ENCODE data around the gene DMC1. TPM values are rescaled to one million over a fixed set of nuclear protein-coding genes. Genes with fewer than 3 reads are reported as not detected.

Gene DMC1
- total RNA-seq, 1 donor: 3.3 TPM

DNA sequence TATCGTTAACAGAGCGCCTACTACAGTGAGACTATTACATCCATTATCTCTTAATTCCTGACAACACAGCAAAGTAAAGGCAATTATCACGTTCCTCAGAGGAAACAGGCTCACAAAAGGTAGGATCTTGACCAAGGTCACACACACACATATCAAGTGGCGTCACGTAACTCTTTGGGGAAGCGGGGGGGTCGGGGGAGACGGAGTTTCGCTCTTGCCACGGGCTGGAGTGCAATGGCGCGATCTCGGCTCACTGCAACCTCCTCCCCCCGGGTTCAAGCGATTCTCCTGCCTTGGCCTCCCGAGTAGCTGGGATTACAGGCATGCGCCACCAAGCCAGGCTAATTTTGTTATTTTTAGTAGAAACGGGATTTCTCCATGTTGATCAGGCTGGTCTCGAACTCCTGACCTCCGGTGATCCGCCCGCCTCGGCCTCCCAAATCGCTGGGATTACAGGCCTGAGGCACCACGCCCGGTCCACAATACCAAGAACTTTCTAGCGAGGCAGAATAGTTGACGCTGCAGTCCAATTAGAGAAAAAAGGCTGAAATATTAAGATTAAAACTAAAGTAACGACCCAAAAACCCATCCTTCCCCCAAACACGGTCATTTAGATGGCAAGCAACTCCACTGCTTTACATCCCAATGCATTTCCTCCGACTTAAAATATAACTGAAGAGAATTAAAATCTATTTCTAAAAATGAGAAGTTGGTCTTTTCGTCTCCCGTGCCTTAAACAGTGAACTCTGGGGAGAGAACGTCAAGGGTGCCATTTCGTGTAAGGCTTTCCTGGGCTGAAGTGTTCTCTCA, 65.0 kb downstream of the DMC1 start:
- Histone ChIP-seq H2AFZ (ENCODE audit: low read length) (no peak overlapping the region), H3K4me3 (ENCODE audit: insufficient read depth, low read length) (peak overlapping the region; percentile 99), H3K79me2 (ENCODE audit: insufficient read depth, low read length) (peaks cover 59% of the 10 kb centered on the region), H3K36me3 (ENCODE audit: insufficient read depth, low read length) (peaks cover 31% of the 10 kb centered on the region), H3K9me3 (ENCODE audit: low read depth, low read length) (no peaks in the 10 kb centered on the region), H3K27ac (ENCODE audit: low read depth, low read length) (peak overlapping the region; percentile 98), H4K20me1 (ENCODE audit: insufficient read depth, low read length) (peaks cover 44% of the 10 kb centered on the region), H3K4me2 (ENCODE audit: insufficient read depth, low read length) (peak overlapping the region; percentile 88), H3K4me1 (ENCODE audit: insufficient read depth, low read length) (peaks cover 26% of the 10 kb centered on the region), H3K27me3 (ENCODE audit: insufficient read depth, low read length) (no peaks in the 10 kb centered on the region)
- TF ChIP-seq, protein P1, sequence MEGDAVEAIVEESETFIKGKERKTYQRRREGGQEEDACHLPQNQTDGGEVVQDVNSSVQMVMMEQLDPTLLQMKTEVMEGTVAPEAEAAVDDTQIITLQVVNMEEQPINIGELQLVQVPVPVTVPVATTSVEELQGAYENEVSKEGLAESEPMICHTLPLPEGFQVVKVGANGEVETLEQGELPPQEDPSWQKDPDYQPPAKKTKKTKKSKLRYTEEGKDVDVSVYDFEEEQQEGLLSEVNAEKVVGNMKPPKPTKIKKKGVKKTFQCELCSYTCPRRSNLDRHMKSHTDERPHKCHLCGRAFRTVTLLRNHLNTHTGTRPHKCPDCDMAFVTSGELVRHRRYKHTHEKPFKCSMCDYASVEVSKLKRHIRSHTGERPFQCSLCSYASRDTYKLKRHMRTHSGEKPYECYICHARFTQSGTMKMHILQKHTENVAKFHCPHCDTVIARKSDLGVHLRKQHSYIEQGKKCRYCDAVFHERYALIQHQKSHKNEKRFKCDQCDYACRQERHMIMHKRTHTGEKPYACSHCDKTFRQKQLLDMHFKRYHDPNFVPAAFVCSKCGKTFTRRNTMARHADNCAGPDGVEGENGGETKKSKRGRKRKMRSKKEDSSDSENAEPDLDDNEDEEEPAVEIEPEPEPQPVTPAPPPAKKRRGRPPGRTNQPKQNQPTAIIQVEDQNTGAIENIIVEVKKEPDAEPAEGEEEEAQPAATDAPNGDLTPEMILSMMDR (IDR thresholded peaks at IDR 0.05; ENCODE audit: extremely low read depth, low read depth, low read length): no peak
- DNase-seq (ENCODE audit: insufficient read length, low spot score, missing footprints): peak; percentile 63

DNA sequence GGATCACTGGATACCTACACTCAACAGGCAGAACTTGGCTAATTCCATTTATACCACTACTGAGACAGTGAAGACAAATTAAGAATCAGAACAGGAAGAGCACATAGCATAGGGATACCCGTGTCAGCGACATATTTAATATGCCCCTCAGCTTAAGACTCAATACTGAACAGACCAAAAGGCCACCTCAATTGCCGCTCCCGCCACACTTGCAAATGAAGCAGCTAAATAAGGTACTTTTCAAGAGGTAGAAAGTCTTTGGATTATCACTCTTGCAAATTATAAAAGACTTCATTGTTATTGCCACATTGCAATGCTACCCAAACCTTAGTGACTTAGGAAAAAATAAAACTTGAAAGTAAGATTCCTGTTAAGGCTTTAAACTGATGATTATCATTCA, 67.0 kb downstream of the DMC1 start:
- Histone ChIP-seq H3K9me3 (ENCODE audit: low read depth, low read length) (no peaks in the 10 kb centered on the region), H3K79me2 (ENCODE audit: insufficient read depth, low read length) (peaks cover 78% of the 10 kb centered on the region), H3K4me3 (ENCODE audit: insufficient read depth, low read length) (peak overlapping the region; percentile 99), H3K27me3 (ENCODE audit: insufficient read depth, low read length) (no peaks in the 10 kb centered on the region), H4K20me1 (ENCODE audit: insufficient read depth, low read length) (peaks cover 58% of the 10 kb centered on the region), H3K4me2 (ENCODE audit: insufficient read depth, low read length) (peak overlapping the region; percentile 88), H3K27ac (ENCODE audit: low read depth, low read length) (peak overlapping the region; percentile 14), H2AFZ (ENCODE audit: low read length) (no peak overlapping the region), H3K36me3 (ENCODE audit: insufficient read depth, low read length) (peaks cover 50% of the 10 kb centered on the region), H3K4me1 (ENCODE audit: insufficient read depth, low read length) (peaks cover 26% of the 10 kb centered on the region)
- TF ChIP-seq, protein P1 (IDR thresholded peaks at IDR 0.05; ENCODE audit: extremely low read depth, low read depth, low read length): no peak
- DNase-seq (ENCODE audit: insufficient read length, low spot score, missing footprints): no peak

DNA sequence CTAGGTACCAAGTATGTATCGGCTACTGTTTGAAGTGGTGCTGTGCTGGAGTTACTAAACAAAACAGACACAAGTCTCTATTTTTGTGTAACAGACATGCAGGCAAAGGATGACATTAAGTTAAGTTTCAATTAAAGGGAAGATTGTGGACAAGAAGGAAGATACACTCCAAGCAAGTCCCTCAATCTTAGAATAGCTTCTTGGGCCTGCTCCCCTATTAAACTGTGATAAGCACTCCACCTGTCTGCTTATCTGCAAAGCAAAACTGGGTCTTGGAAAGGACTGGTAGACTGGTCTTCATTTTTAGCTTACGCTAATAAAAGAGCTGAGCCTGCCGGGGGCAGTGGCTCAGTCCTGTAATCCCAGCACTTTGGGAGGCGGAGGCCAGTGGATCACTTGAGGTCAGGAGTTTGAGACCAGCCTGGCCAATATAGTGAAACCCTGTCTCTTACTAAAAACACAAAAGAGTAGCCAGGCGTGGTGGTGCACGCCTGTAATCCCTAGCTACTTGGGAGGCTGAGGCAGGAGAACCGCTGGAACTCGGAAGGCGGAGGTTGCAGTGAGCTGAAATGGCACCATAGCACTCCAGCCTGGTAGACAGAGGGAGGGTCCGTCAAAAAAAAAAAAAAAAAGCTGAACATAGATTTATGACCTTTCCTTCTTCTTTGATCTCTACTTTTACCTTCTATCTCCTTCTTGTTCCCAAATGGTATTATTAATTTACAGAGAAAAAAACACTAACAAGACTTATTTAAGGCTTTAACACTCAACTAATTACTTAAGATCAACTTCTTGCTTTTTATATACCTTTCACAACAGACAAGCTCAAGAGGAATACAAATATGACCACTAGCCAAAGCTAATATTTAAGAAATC, 67.9 kb downstream of the DMC1 start:
- Histone ChIP-seq H3K9me3 (ENCODE audit: low read depth, low read length) (no peaks in the 10 kb centered on the region), H3K27me3 (ENCODE audit: insufficient read depth, low read length) (no peaks in the 10 kb centered on the region), H3K79me2 (ENCODE audit: insufficient read depth, low read length) (peaks cover 87% of the 10 kb centered on the region), H2AFZ (ENCODE audit: low read length) (no peak overlapping the region), H3K27ac (ENCODE audit: low read depth, low read length) (peak overlapping the region; percentile 14), H3K4me2 (ENCODE audit: insufficient read depth, low read length) (peak overlapping the region; percentile 88), H3K4me3 (ENCODE audit: insufficient read depth, low read length) (no peak overlapping the region), H3K4me1 (ENCODE audit: insufficient read depth, low read length) (peaks cover 26% of the 10 kb centered on the region), H3K36me3 (ENCODE audit: insufficient read depth, low read length) (peaks cover 60% of the 10 kb centered on the region), H4K20me1 (ENCODE audit: insufficient read depth, low read length) (peaks cover 63% of the 10 kb centered on the region)
- DNase-seq (ENCODE audit: insufficient read length, low spot score, missing footprints): no peak
- TF ChIP-seq, protein P1 (IDR thresholded peaks at IDR 0.05; ENCODE audit: extremely low read depth, low read depth, low read length): no peak

DNA sequence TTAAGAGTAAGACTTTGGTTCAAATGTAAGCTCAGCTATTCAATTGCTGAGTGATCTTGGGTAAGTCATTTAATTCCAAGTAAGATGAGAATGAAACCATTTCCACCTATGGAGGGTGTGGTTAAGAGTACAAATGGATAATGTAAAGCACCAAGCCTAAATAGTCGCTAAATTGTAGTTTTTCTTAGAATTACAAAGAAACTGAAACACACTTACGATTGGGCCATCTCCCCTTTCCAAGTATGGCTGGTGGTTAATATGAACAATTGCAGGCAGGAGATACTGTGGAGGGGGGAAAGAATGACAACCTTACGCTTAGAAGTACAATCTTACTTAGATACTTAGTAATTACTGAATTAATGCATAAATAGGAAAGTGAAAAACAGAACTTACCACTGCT, 72.1 kb downstream of the DMC1 start:
- H3K9me3 ChIP-seq (ENCODE audit: low read depth, low read length): no peaks in the 10 kb centered on the region
- H3K27me3 ChIP-seq (ENCODE audit: insufficient read depth, low read length): no peaks in the 10 kb centered on the region
- H3K4me3 ChIP-seq (ENCODE audit: insufficient read depth, low read length): no peak overlapping the region
- H3K27ac ChIP-seq (ENCODE audit: low read depth, low read length): no peak overlapping the region
- peaks cover 73% of the 10 kb centered on the region for H3K79me2 ChIP-seq (ENCODE audit: insufficient read depth, low read length)
- H4K20me1 ChIP-seq (ENCODE audit: insufficient read depth, low read length): peaks cover 72% of the 10 kb centered on the region
- TF ChIP-seq, protein P1 (IDR thresholded peaks at IDR 0.05; ENCODE audit: extremely low read depth, low read depth, low read length): no peak
- peaks cover 93% of the 10 kb centered on the region for H3K36me3 ChIP-seq (ENCODE audit: insufficient read depth, low read length)
- no peak overlapping the region for H3K4me2 ChIP-seq (ENCODE audit: insufficient read depth, low read length)
- DNase-seq (ENCODE audit: insufficient read length, low spot score, missing footprints): no peak
- peaks cover 37% of the 10 kb centered on the region for H3K4me1 ChIP-seq (ENCODE audit: insufficient read depth, low read length)
- H2AFZ ChIP-seq (ENCODE audit: low read length): no peak overlapping the region

All from osteoblast (primary cell).